Stimulated activated CD8-positive, alpha-beta memory T cell treated with anti-CD3 and anti-CD28 coated beads, Interleukin-15, amount 100 ng/mL, for 24 hours (primary cell): ENCODE results near the gene SRPK3.
"Not testable (repeated sequence)": the region's sequence is repeated elsewhere in the genome, so short reads cannot be mapped to it uniquely, and the experiment has no call there.

ENCODE experiments used
- DNase-seq: peaks from one replicate; pipeline ENCODE4 v3.0.0-alpha.2; 2020; ENCODE audit warnings: low read depth

Gene SRPK3

DNA sequence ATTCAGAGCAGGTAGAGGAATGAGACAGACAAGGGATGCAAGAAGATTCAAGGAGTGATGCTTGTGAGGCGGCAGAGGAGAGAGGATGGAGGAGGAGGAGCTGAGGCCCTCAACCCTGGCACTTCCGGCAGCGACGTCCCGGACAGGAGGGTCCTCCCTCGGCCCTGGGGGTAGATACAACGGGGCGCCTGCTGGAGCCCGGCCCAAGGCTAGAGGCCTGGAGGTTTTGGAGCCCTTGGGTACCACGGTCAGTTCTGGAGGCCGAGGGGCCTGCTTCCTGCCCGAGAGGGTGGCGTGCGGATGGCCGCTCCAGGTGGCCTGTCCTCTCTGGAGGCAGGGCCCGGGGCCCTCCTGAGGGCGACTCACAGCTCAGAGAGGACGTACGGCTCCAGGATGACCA is 27.1 kb downstream of the SRPK3 start:
- no peak for DNase-seq

DNA sequence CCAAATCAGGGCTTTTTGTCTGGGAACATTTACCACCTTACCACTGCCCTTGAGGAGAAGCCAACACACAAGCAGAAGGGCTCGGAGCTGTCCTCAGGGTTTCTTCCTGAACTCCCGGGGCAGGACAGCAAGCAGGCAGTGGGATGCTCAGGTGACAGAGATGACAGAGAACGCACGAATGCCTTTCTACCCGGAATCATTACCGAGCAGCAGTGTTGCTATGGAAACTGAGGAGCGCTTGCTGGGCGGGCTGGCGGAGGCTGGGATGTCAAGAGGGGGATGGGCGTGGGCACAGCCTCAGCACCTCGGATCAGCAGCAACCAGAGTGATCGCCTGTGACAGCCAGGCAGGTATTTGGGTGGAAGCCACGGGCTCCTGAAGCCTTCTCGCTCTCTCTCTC is 31.4 kb downstream of the SRPK3 start:
- no peak for DNase-seq

DNA sequence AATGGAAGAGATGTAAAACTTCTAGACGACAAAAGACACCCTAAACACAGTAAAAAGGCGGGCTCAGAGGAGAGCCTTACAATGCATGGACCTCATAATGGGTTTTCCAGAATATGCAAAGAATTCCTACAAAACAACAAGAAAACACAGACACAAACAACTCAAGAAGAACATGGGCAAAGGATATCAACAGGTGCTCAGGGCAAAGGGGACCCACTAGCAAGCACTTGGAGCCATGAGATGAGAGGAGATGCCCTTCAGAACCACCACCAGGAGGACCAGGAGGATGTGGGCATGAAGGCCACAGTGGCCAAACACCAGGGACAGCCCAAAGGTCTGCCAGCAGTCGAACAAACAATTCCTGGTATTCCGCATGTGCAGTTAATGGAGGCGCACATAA is 32.3 kb downstream of the SRPK3 start:
- no peak for DNase-seq

DNA sequence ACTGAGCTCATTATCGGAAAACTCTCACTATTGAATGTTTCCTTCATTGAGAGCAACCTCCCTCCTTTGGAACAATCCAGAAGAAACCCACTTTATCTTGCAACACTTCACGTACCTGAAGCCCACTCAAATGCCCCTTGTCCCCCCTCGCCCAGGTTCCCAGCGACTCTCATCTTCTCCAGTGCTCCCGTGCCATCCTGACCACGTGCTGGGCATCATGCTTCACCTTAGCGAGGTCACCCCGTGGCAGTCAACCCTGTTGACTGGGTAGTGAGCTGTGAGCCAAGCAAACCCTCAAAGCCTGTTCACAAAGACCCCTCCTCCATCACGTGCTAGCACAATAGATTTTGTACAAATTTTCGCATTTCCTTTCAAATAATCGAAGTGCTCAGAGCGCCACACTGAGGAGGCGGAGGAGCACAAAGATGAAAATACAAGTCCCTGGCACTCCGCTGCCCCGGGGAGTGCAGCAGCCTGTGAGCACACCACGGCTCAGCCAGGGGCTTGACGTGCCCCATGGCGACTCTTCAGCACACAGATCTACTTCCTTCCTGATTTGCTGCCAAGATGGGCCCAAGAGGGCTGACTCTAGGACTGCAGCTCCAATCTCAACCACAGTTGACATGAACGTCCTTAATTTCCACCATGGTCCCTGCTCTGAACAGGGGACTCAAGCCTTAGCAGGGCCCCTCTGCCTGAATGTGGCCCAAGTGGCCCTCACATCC is 33.9 kb downstream of the SRPK3 start:
- DNase-seq: no peak

DNA sequence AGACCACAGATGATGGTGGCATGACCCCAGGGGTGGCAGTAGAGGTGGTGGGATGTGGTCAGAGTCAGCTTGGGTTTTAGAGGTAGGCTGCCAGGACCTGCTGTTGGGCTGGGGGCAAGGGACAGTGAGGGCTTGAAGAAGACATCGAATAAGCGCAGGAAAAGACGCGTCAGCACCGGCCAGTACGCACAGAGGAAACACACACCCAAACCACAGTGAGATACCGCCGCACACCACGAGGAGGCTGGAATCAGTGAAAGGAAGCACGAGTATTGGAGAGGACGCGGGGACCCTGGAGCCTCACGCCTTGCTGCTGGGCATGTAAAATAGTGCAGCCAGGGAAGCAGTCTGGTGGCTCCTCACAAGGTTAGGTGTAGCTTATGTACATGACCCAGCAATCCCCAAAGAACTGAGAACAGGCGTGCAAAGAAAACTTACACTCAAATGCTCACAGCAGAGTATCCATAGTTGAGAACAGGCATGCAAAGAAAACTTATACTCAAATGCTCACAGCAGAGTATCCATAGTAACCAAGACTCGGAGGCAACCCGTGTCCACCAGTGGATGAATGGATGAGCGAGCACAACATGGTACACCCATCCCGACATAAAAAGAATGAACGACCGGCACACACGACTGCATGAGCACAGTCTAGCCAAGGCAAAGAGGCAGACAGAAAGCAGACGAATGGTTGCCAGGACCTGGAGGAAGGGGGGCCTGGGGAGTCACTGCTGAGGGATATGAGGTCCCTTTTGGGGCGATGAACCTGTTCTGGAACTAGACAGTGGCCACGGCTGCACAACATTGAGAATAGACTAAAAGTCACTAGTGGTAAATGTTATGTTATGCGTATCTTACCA is 36.2 kb downstream of the SRPK3 start:
- DNase-seq: no peak

DNA sequence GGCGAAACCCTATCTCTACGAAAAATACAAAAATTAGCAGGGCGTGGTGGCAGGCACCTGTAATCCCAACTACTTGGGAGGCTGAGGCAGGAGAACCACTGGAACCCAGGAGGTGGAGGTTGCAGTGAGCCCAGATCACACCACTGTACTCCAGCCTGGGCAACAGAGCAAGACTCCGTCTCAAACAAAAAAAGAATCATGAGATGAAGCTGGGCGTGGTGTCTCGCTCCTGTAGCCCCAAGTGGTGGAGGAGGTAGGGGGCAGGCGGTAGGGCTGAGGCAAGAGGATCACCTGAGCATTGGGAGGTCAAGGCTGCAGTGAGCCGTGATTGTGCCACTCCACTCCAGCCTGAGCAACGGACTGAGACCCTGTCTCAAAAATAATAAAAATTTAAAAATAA is 37.2 kb downstream of the SRPK3 start:
- not testable (repeated sequence) for DNase-seq

DNA sequence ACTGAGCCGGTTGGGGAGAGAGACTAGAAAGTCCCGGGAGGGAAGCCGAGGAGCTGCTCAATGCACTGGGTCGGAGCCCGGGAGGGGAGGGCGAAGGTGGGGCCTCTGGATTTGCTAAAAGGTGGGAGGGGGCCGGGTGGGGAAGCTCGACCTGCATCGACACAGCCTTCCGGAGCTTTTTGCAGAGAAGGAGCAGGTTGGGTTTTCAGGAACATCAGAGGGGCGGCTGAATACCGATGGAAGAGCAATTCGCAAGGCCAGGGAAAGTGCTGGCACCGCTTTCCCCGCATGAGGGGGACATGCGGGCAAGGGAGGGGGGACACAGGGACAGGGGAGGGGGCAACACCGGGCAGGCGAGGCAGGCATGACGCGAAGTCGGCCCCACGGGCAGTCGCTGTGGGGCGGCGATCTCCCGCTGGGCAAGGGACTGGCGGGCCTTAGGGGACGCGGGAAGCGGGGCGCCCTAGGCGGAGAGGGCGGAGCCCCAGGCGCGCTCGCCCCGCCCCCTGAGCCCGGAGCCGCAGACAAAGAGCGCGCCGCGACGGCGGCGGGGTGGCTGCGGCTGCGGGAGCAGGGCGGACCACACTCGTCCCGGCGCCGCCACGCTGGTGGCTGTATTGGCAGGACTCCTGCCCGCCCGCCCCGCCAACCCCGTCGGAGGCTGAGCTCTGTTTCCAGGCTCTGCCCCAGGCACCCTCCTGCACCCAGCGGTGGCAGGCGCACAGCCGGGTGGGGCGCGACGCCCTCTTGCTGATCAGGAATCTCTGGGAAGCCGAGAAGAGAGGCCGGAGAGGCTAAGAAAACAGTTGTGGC is 37.9 kb downstream of the SRPK3 start:
- no peak for DNase-seq

DNA sequence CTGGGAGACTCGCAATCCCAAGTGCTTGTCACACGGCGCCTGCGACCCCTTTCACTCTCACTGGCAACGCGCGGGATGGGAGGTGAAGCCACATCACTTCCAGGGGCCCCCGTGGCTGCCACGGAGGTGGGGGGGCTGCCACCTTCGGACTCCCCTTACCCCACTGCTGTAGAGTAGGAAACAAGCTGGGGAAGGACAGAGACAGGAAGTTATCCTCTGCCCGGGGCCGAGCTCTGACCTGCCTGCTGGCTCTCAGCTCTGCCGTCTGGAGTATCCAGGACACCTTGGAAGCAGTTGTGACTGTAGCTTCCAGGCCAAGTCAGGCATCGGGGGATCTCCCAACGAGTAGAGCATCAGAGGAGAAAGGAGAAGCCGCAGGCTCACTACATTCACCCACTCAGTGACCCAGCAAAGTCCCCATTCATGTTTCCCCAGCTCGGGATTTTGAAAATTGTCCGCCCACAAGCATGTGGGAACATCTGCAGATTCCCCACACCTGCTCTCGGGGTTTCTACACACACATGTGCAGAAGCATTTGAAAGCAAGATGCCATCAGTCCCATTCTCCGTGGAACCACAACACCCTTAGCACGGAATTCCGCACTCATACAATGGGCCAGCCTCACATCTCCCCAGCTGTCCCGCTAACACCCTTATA is 38.7 kb downstream of the SRPK3 start:
- no peak for DNase-seq

DNA sequence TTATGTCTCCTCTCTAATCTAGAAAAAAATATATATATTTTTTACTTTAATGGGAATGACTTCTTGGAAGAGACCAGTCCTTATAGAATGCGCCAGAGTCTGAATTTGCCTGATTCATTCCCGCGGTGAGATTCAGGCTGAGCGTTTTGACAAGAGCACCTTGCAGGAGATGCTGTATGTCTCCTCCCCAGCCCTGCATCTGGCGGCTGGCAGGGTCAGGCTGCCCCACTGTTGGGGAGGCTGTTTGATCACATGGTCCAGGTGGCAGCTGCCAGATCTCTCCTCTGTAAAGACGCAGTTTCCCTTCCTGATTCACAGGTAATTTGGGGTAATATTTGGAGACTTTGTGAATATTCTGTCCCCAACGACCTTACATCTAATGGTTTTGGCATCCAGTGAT is 39.8 kb downstream of the SRPK3 start:
- no peak for DNase-seq

DNA sequence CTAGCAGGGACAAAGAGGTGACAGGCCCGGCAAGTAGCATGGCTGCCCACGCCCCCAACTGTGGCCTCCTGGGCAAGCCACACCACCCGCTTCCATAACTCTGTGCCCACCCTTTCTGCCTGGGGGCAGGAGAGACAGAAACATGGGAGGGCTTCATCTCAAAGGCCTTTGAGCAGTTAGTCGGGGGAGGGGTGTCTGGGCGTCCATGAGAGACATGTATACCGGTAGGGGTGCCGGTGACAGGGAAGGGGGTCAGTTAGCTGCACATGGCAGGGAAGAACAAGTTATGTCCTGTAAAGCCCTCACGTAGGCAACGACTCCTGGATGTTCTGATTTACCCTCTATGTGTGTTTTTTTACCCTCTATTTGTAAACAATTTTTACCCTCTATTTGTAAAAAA is 40.2 kb downstream of the SRPK3 start:
- DNase-seq: no peak

DNA sequence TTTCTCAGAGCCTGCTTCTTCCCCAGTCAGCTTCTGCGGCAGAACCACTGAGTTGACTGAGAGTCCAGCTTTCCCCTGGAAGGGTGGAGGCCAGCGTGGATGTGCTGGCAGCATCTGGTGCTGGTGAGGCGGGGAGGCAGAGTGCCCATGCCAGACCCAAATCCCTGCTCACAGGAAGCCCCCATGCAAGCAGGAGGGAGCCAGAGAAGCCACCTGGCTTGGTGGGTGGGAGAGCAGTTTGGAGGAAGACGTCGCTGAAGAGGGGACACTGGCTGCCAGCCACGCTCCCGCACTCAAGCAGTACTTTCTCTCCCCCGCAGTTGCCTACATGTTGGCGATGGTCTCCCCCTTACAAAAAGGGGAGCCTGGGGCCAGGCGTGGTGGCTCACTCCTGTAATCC is 43.5 kb downstream of the SRPK3 start:
- no peak for DNase-seq

DNA sequence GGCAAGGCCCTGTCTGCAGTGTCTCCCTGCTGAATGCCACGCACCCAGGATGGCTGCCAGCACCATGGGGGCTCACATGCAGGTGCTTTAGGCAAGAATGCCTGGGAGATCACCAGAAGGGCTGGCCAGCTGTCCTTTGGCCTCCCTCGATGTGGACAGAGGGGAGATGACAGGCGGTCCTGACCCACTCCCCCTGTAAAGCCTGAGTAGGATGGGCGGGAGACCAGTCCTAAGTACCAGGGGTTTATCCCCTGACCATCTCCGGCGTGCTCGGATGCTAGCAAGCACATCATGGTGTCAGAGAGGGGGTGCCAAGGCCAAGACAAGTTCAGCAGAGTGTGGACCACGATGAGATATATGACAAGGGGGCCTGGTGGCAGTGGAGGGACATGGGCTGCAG is 44.2 kb downstream of the SRPK3 start:
- DNase-seq: no peak

DNA sequence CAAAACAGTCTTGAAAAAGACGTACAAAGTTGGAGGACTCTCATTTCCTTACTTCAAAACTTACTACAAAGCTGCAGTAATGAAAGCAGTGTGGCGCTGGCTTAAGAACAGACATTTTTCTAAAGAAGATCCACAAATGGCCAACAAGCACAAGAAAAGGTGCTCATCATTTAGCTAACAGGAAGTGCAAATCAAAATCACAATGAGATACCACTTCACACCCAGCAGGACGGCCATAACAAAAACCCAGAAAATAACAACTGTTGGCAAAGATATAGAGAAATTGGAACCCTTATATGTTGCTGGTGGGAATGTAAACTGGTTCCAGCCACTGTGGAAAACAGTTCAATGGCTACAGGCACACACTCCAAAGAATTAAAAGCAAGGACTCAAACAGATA is 46.2 kb downstream of the SRPK3 start:
- no peak for DNase-seq

DNA sequence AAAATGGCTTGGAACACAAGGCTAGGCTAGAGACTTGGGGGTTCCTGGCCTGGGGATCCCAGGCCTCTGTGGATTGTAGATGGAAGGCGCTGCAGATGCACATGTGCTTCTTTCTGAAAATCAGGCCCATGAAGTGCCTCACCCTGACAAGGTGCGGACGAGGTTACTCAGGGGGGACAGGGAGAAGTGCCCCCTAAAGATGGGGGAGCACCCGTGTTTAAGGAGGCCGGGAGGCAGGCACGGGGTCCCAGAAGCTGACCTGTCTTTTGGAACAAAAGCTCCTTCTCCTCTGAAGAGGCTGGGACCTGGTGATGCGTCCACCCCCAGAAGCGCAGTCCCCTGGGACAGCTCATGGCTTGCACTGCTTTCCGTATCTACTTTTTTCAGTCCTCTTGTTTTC is 47.1 kb downstream of the SRPK3 start:
- DNase-seq: no peak

DNA sequence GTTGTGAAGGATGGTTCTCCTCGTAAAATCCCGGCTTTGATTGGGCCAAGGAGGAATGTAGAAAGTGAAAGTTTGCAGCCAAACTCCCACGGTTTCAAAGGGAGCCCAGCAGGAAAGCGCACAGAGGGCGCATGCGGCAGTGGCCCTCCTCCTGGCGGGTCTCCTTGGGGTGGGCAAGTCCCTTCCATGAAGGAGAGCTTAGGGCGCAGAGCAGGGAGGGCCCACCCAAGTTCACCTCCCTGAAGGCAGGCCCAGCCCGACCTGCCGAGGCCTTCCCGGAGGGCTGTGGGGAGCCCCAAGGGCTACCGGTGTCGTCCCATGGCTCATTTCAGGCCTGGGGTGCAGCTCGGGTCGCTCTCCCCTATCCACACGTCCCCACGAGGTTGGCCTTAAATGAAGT is 47.5 kb downstream of the SRPK3 start:
- DNase-seq: no peak

DNA sequence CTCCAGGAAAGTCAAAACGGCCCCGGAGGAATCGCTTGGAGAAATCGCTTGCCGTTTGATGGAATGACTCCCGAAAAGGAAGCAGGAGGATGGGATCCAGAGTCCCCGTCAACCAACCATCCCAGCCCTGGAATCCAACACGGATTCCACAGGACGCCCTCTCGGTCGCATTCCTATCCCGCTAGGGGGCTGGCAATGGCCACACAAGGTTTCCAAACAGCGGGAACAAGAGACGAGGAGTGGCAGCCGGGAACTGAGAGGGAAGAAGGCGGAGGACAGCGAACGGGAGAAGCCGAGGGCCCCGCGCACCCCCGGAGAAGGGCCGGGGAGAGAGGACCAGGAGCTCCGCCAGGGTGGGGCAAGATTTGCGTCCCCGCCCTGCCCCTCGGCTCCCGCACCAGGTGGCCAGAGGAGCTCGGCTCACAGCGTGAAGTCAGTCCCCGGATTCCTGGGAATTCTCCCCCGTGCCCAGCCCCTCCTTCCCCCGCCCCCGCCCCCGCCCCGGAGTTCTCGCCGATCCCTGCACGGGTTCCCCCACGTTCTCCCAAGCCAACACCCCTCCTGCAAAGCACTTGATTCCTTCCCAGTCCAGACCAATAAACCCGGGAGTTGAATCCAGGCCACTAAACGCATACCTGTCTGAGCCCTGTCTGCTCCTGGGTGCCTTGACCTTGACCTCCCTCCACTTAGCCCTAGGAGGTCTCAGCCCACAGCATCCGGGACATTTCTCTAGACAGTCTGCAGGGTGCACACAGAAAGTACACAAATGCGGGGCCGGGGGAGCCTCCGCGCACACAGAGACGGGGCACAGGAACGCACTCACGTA is 48.1 kb downstream of the SRPK3 start:
- no peak for DNase-seq

DNA sequence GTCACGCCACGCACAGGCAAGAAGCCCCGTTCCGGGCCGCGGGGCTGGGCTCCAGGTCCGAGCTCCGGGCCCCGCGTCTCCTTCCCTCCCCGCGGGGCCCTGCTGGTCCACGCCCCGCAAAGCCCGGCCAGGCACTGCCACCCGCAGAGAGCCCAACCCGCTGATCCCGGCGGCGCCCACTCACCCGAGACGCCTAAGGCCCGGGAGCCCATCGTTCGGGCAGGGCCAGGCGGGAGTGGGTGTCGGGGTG is 48.6 kb downstream of the SRPK3 start:
- DNase-seq: no peak

DNA sequence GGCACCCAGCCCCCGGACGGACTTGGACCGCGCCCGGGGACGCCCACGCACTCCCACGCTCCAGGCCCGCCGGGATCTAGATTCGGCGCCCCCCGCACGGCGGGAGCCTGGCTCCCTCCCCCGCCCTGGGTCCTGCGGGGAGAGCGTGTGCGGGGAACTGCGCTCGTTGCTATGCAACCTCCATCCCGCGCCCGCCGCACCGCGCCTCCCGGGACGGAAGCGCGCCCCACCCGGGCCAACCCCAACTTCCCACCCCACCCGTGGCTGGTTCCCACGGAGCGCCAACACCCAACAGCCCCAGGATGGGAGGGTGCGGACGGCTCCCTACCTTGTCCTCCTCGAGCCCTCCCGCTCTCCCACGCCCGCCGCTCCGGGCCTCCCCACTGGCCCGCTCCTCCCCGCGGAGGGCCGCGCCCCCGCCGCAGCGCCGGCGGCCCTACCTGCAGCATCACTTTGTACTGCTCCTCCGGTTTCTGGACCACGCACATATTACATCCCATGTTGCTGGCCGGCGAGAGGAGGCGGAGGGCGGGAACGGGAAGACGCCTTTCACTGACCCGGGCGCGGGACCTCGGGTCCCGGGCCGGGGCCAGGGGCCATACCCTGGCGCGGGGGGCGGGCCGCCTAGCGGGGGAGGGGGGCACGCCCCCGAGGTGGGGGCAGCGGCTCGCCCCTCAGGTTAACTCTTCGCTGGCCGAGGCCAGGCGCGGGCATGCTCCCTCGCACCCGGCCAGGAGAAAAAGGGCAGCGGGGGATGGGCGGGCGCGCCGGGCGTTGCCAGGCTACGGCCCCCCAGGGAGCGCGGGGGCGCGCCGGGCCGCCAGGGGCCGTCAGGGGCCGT is 49.2 kb downstream of the SRPK3 start, which contains the start of gene PDZD4:
Gene PDZD4 (minus strand): TSS at position 746 of the 841 bp plus-strand sequence. CDS start 246 bp downstream, at position 500.
- DNase-seq: no peak

DNA sequence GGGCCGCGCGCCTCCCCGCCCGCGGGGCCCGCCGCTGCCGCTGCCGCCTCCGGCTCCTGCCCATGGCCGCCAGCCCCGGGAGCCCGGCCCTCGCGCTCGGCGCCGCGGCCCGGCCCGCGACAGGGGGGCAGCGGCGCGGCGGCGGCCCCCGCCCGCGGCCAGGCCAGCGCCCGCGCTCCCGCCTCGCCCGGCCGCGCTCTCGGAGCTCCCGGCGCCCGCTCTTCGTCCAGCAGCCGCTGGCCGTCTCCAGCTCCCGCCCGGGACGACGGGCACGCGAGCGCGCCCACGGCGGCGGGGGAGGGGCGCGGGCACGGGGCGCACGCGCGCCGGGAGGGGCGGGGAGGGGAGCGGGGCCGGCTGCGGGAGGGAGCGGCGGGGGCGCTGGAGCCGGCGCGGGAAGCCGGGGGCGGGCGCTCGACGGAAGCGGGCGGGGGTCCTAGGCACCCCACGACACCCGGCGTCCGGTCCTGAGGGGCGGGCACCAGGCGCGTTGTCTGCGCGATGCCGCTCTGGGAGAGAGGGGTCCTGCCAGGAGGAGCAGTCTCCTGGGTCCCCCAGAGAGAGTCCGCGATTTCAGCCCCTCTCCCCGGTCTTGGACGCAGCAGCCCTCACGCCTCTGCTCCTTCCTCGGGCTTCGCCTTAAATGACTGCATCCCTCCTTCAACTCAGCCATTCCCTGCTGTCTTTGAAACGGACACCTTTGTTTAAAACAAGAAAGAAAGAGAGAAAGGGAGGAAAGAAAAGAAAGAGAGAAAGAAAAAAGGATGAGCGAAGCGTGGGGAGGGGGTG is 50.0 kb downstream of the SRPK3 start:
- DNase-seq: no peak
